ENCODE results near the gene STK32C.

- TF ChIP-seq POLR2AphosphoS5 (IDR thresholded peaks at IDR 0.05; ENCODE audit: borderline replicate concordance, low read depth, low read length), result no peak
- no peak for TF ChIP-seq EZH2 (IDR thresholded peaks at IDR 0.05)
- TF ChIP-seq FOXP2 (optimal IDR thresholded peaks at IDR 0.05; ENCODE audit: control extremely low read depth, extremely low read length, insufficient read depth), result no peak
Observed at GRCh38 chr10:132170561-132171361, 137.0 kb downstream of the STK32C start.

Measured in SK-N-MC (cell line).